ENCODE data around the gene BMP10. TPM values are rescaled to one million over a fixed set of nuclear protein-coding genes. Genes with fewer than 3 reads are reported as not detected.

BMP10 gene
- total and polyA plus RNA-seq, 12 donors, result not detected

- Histone ChIP-seq H3K27me3 (no peaks in the 10 kb centered on the region), H3K9me3 (replicated peaks in 1 of 3) (no peaks in the 10 kb centered on the region), H3K27ac (no peak overlapping the region), H3K4me1 (replicated peaks in 1 of 2) (no peaks in the 10 kb centered on the region), H3K36me3 (replicated peaks in 1 of 2) (no peaks in the 10 kb centered on the region), H3K4me3 (no peak overlapping the region)
- intact Hi-C loops (cut with DNase I), result no loop called here
- no peak for DNase-seq
- 72 to 87% (median 74%) methylated on average over 2 of the region's 2 CpGs for WGBS, 4 donors
- TF ChIP-seq CTCF (IDR thresholded peaks at IDR 0.05) (no peak), POLR2A (IDR thresholded peaks at IDR 0.05) (no peak)
Measured at GRCh38 chr2:68863996-68864395, 7.2 kb downstream of the BMP10 start.

- H3K27me3 ChIP-seq, result no peaks in the 10 kb centered on the region
- no peak for TF ChIP-seq CTCF (IDR thresholded peaks at IDR 0.05)
- no peak for TF ChIP-seq POLR2A (IDR thresholded peaks at IDR 0.05)
- whole genome bisulfite sequencing, 4 donors, result 58 to 75% (median 67%) methylated on average over 7 of the region's 7 CpGs
- intact Hi-C loops (cut with DNase I), result no loop called here
- no peak overlapping the region for H3K4me3 ChIP-seq
- no peaks in the 10 kb centered on the region for H3K36me3 ChIP-seq (replicated peaks in 1 of 2)
- H3K4me1 ChIP-seq (replicated peaks in 1 of 2), result no peaks in the 10 kb centered on the region
- no peak overlapping the region for H3K27ac ChIP-seq
- H3K9me3 ChIP-seq (replicated peaks in 1 of 3), result no peaks in the 10 kb centered on the region
- DNase-seq, result no peak
Measured at GRCh38 chr2:68862889-68863288, 8.3 kb downstream of the BMP10 start.

DNA sequence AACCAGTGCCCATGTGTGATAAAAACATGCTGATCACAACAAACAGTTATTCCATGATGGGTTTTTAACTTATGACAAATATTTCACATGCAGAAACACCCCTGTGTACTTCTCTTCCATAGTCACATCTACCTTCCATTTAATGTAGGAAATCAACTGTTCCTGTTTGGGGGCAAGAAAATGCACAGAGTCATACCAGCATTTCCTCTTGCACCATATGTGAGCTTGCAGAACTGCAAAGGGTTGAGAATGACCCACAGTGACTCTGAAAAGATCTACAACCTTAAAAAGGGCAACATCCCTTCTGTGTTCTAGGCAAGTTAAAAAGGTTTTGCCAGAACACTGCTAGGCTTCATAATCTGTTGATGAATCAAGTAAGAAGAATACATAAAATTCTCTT, 9.9 kb downstream of the BMP10 start:
- Histone ChIP-seq H3K4me3 (no peak overlapping the region), H3K9me3 (replicated peaks in 1 of 3) (no peaks in the 10 kb centered on the region), H3K27ac (no peak overlapping the region), H3K27me3 (no peaks in the 10 kb centered on the region), H3K36me3 (replicated peaks in 1 of 2) (no peaks in the 10 kb centered on the region), H3K4me1 (replicated peaks in 1 of 2) (no peaks in the 10 kb centered on the region)
- no peak for TF ChIP-seq CTCF (IDR thresholded peaks at IDR 0.05)
- no peak for TF ChIP-seq POLR2A (IDR thresholded peaks at IDR 0.05)
- intact Hi-C loops (cut with DNase I), result no loop called here
- DNase-seq, result no peak

DNA sequence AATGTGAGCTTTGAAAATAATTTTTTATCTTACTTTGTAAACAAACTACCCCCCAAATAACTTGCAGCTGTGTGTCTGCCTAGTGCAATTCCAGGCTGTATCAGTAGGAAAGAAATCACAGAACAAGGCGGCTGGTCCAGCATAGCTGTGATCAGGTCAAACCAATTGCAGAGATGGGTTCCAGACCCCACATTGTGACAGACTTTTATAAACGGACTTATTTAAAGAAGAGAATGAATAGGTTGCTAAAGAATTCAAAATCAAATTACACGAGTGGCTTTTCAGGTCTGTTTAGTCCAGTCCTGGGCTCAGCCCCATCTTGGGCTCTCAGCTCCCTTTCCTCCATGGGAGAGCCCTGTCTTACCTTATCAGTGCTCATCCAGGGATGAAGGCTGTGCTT, 11.1 kb downstream of the BMP10 start:
- intact Hi-C loops (cut with DNase I), result no loop called here
- no peak overlapping the region for H3K4me3 ChIP-seq
- no peak for DNase-seq
- no peaks in the 10 kb centered on the region for H3K27me3 ChIP-seq
- H3K36me3 ChIP-seq (replicated peaks in 1 of 2), result no peaks in the 10 kb centered on the region
- 69 to 73% (median 70%) methylated on average over 3 of the region's 3 CpGs for WGBS, 4 donors
- TF ChIP-seq CTCF (IDR thresholded peaks at IDR 0.05), result no peak
- TF ChIP-seq POLR2A (IDR thresholded peaks at IDR 0.05), result no peak
- no peaks in the 10 kb centered on the region for H3K9me3 ChIP-seq (replicated peaks in 1 of 3)
- no peaks in the 10 kb centered on the region for H3K4me1 ChIP-seq (replicated peaks in 1 of 2)
- H3K27ac ChIP-seq, result no peak overlapping the region

All from adrenal gland (tissue), 12 donors.